H9 (cell line): Measurements from ENCODE around the gene HBP1. TPM values are rescaled to one million over a fixed set of nuclear protein-coding genes. Genes with fewer than 3 reads are reported as not detected.

Experiments
- DNase-seq: peaks from one replicate; pipeline ENCODE4 v3.0.0-alpha.2; 2017
- H2AFZ ChIP-seq: one replicate; pipeline ENCODE4 v1.6.1; 2013; ENCODE audit warnings: mild to moderate bottlenecking, low read length, control low read depth, moderate library complexity
- H2AK5ac ChIP-seq: 2 replicates; pipeline ENCODE4 v1.6.1; 2013; ENCODE audit warnings: low read length, control low read depth, mixed read lengths; ENCODE audit not compliant: insufficient read length
- H2BK120ac ChIP-seq: one replicate; pipeline ENCODE4 v1.6.1; 2013; ENCODE audit warnings: low read depth, mild to moderate bottlenecking, low read length, control low read depth, inconsistent platforms; ENCODE audit not compliant: poor library complexity, severe bottlenecking
- H2BK12ac ChIP-seq: 2 replicates; pipeline ENCODE4 v1.6.1; 2013; ENCODE audit warnings: low read length, control low read depth, mixed read lengths, low read depth; ENCODE audit not compliant: insufficient read length
- H2BK15ac ChIP-seq: 2 replicates; pipeline ENCODE4 v1.6.1; 2013; ENCODE audit warnings: low read depth, low read length, control low read depth
- H2BK20ac ChIP-seq: one replicate; pipeline ENCODE4 v1.6.1; 2013; ENCODE audit warnings: low read depth, mild to moderate bottlenecking, low read length, control low read depth, inconsistent platforms; ENCODE audit not compliant: poor library complexity, severe bottlenecking
- H2BK5ac ChIP-seq: 2 replicates; pipeline ENCODE4 v1.6.1; 2013; ENCODE audit warnings: low read length, control low read depth, mixed read lengths; ENCODE audit not compliant: insufficient read length
- H3K14ac ChIP-seq: 2 replicates; pipeline ENCODE4 v1.6.1; 2013; ENCODE audit warnings: low read length, control low read depth; ENCODE audit not compliant: insufficient read depth
- H3K18ac ChIP-seq: 2 replicates; pipeline ENCODE4 v1.6.1; 2013; ENCODE audit warnings: low read depth, mild to moderate bottlenecking, mixed read lengths, low read length, control low read depth; ENCODE audit not compliant: insufficient read length
- H3K23ac ChIP-seq: 2 replicates; pipeline ENCODE4 v1.6.1; 2013; ENCODE audit warnings: low read length, control low read depth, mixed read lengths, low read depth; ENCODE audit not compliant: insufficient read length
- H3K23me2 ChIP-seq: 2 replicates; pipeline ENCODE4 v1.6.1; 2013; ENCODE audit warnings: low read depth, mild to moderate bottlenecking, mixed read lengths, low read length, control low read depth; ENCODE audit not compliant: insufficient read length, poor library complexity, severe bottlenecking
- H3K27ac ChIP-seq: 2 replicates; pipeline ENCODE4 v1.5.1; 2013; ENCODE audit warnings: low read length, control low read depth, mixed read lengths, low read depth; ENCODE audit not compliant: insufficient read length
- H3K27me3 ChIP-seq: 2 replicates; pipeline ENCODE4 v1.6.1; 2013; ENCODE audit warnings: low read length, control low read depth, inconsistent platforms; ENCODE audit not compliant: insufficient read depth
- H3K4ac ChIP-seq: 2 replicates; pipeline ENCODE4 v1.6.1; 2013; ENCODE audit warnings: low read depth, mild to moderate bottlenecking, control low read depth, inconsistent platforms, low read length, moderate library complexity
- H3K4me1 ChIP-seq: 2 replicates; pipeline ENCODE4 v1.6.1; 2013; ENCODE audit warnings: low read length, control low read depth, inconsistent platforms; ENCODE audit not compliant: insufficient read depth
- H3K4me2 ChIP-seq: 2 replicates; pipeline ENCODE4 v1.6.1; 2013; ENCODE audit warnings: low read length, control low read depth, mixed read lengths; ENCODE audit not compliant: insufficient read length, insufficient read depth
- H3K56ac ChIP-seq: 2 replicates; pipeline ENCODE4 v1.6.1; 2013; ENCODE audit warnings: low read depth, mild to moderate bottlenecking, mixed read lengths, low read length, control low read depth; ENCODE audit not compliant: insufficient read length
- H3K79me1 ChIP-seq: 2 replicates; pipeline ENCODE4 v1.6.1; 2013; ENCODE audit warnings: low read depth, mild to moderate bottlenecking, moderate library complexity, low read length, control low read depth, inconsistent platforms; ENCODE audit not compliant: insufficient read depth, poor library complexity, severe bottlenecking
- H3K79me2 ChIP-seq: 2 replicates; pipeline ENCODE4 v1.6.1; 2013; ENCODE audit warnings: low read length, control low read depth, inconsistent platforms; ENCODE audit not compliant: insufficient read depth
- H3K9ac ChIP-seq: 2 replicates; pipeline ENCODE4 v1.6.1; 2013; ENCODE audit warnings: low read length, control low read depth, mixed read lengths; ENCODE audit not compliant: insufficient read length; ENCODE audit errors: extremely low read depth
- H3K9me3 ChIP-seq: one replicate; pipeline ENCODE4 v1.6.1; 2013; ENCODE audit warnings: low read depth, low read length, inconsistent platforms; ENCODE audit not compliant: control insufficient read depth
- H3T11ph ChIP-seq: one replicate; pipeline ENCODE4 v1.6.1; 2013; ENCODE audit warnings: mild to moderate bottlenecking, low read length, control low read depth, inconsistent platforms
- H4K20me1 ChIP-seq: one replicate; pipeline ENCODE4 v1.6.1; 2013; ENCODE audit not compliant: control insufficient read depth, insufficient read length, insufficient read depth
- H4K5ac ChIP-seq: 2 replicates; pipeline ENCODE4 v1.6.1; 2013; ENCODE audit warnings: low read depth, mild to moderate bottlenecking, mixed read lengths, low read length, control low read depth; ENCODE audit not compliant: insufficient read length
- H4K8ac ChIP-seq: replicated peaks from 2 replicates; pipeline ENCODE4 v1.6.1; 2013; ENCODE audit warnings: low read length, control low read depth, mixed read lengths, low read depth; ENCODE audit not compliant: insufficient read length
- H4K91ac ChIP-seq: 2 replicates; pipeline ENCODE4 v1.6.1; 2013; ENCODE audit warnings: low read depth, mild to moderate bottlenecking, moderate library complexity, mixed read lengths, low read length, control low read depth; ENCODE audit not compliant: insufficient read length
- H3K27ac Mint-ChIP-seq, 3 experiments: 2 replicates in 2 of 3; 3 replicates in 1 of 3; pipeline ENCODE4 v1.8.0; 2020 to 2021; ENCODE audit warnings: mixed read lengths in 3 of 3, mild to moderate bottlenecking in 1 of 3, moderate library complexity in 1 of 3
- H3K27me3 Mint-ChIP-seq: 2 replicates; pipeline ENCODE4 v1.8.0; 2021; ENCODE audit warnings: low read depth, mild to moderate bottlenecking, moderate library complexity, mixed read lengths
- H3K36me3 Mint-ChIP-seq, 3 experiments: 2 replicates in 2 of 3; 3 replicates in 1 of 3; pipeline ENCODE4 v1.8.0; 2020 to 2021; ENCODE audit warnings: low read depth in 3 of 3, mixed read lengths in 3 of 3; ENCODE audit not compliant: insufficient read depth in 1 of 3
- H3K4me1 Mint-ChIP-seq, 2 experiments: 2 replicates each; pipeline ENCODE4 v1.8.0; 2020; ENCODE audit warnings: mixed read lengths in 2 of 2
- H3K4me3 Mint-ChIP-seq, 2 experiments: 2 replicates in 1 of 2; 3 replicates in 1 of 2; pipeline ENCODE4 v1.8.0; 2020 to 2021; ENCODE audit warnings: mild to moderate bottlenecking in 2 of 2, mixed read lengths in 2 of 2, moderate library complexity in 1 of 2
- H3K9me3 Mint-ChIP-seq, 2 experiments: 2 replicates in 1 of 2; 3 replicates in 1 of 2; pipeline ENCODE4 v1.8.0; 2020; ENCODE audit warnings: mild to moderate bottlenecking in 2 of 2, mixed read lengths in 2 of 2, moderate library complexity in 1 of 2
- WGBS: extraction: QIAGEN DNeasy Blood & Tissue Kit; methylation state at CpG from one replicate; pipeline ENCODE4 v1.1.7; 2013; ENCODE audit warnings: missing lambda C conversion rate, low lambda C conversion rate, mixed read lengths; ENCODE audit not compliant: insufficient read length; ENCODE audit errors: extremely low coverage; 5-methylcytosine and 5-hydroxymethylcytosine counted together
- total RNA-seq: library from RNA; stranded (reverse); gene quantifications from 2 replicates; pipeline ENCODE4 v1.2.1, GENCODE V29; 2021
- TF ChIP-seq, protein P1 (sequence below): fragments of 200-600 bp; sonication (generic); conservative IDR thresholded peaks from 3 replicates; pipeline ENCODE4 v1.8.0; 2021; ENCODE audit warnings: antibody characterized with exemption, mild to moderate bottlenecking

Gene HBP1
- total RNA-seq, 1 experiment from 2014 or later = 27.6 TPM

DNA sequence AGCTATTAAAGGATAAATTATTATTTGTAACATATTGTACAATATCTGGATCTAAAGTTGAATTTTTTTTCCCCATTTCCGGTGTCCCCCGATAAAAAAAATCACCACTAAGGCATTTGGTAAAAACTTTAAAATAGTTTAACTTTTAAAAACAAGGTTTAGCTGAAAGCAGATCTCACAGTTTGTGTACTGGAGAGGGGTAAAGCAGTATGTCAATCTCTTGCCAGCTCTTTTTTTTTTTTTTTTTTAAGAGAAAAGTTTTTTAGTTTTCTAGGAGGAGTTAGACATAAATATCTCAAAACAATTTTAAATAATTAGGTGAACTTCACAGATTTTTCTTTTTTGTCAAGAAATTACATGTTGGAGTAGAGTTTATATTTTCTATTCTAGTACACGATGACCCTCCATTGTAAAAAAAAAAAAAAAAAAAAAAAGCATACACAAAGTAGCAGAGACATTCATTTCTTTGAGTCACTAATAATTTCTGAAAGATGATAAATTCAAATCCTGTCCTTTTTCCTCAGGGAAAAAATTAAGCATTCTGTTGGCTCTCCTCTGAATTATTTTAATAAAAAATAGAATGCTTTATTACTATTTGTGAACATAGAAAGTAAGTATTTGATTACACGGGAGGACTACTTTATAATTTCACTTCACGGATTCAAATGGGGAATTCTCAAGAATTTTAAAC lies 1.9 kb upstream of the HBP1 start:
- H3K18ac ChIP-seq = no peak overlapping the region
- H3K14ac ChIP-seq = no peak overlapping the region
- H3K27me3 ChIP-seq = no peaks in the 10 kb centered on the region
- no peak overlapping the region for H3K4me2 ChIP-seq
- H2AK5ac ChIP-seq = no peak overlapping the region
- H3T11ph ChIP-seq = no peak overlapping the region
- TF ChIP-seq, protein P1, sequence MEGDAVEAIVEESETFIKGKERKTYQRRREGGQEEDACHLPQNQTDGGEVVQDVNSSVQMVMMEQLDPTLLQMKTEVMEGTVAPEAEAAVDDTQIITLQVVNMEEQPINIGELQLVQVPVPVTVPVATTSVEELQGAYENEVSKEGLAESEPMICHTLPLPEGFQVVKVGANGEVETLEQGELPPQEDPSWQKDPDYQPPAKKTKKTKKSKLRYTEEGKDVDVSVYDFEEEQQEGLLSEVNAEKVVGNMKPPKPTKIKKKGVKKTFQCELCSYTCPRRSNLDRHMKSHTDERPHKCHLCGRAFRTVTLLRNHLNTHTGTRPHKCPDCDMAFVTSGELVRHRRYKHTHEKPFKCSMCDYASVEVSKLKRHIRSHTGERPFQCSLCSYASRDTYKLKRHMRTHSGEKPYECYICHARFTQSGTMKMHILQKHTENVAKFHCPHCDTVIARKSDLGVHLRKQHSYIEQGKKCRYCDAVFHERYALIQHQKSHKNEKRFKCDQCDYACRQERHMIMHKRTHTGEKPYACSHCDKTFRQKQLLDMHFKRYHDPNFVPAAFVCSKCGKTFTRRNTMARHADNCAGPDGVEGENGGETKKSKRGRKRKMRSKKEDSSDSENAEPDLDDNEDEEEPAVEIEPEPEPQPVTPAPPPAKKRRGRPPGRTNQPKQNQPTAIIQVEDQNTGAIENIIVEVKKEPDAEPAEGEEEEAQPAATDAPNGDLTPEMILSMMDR = no peak
- H3K9me3 Mint-ChIP-seq = peaks cover 0 to 3% of the 10 kb centered on the region in 2 experiments; a peak in 2 of 5 replicates
- no peaks in the 10 kb centered on the region for H3K4me1 ChIP-seq
- H3K23me2 ChIP-seq = peaks cover 5% of the 10 kb centered on the region
- no peak overlapping the region for H2BK12ac ChIP-seq
- no peak overlapping the region for H2AFZ ChIP-seq
- no peaks in the 10 kb centered on the region for H4K20me1 ChIP-seq
- H3K9me3 ChIP-seq = no peaks in the 10 kb centered on the region
- H3K4me1 Mint-ChIP-seq = peaks cover 24 to 27% of the 10 kb centered on the region in 2 experiments
- H3K79me1 ChIP-seq = no peaks in the 10 kb centered on the region
- peak overlapping the region; percentile 99 to 100 (median 100); a peak in 6 of 7 replicates for H3K27ac Mint-ChIP-seq
- H3K79me2 ChIP-seq = peaks cover 3% of the 10 kb centered on the region; the same call in 1 of the 2 replicates
- no peak for DNase-seq
- H3K9ac ChIP-seq = no peak overlapping the region
- H4K91ac ChIP-seq = no peak overlapping the region
- peaks cover 0 to 5% (median 4%) of the 10 kb centered on the region in 3 experiments; a peak in 2 of 7 replicates for H3K36me3 Mint-ChIP-seq
- H2BK20ac ChIP-seq = no peak overlapping the region
- H4K8ac ChIP-seq = no peak overlapping the region
- H2BK5ac ChIP-seq = no peak overlapping the region
- H3K56ac ChIP-seq = no peak overlapping the region
- no CpG with 5 or more reads among the region's 5 CpGs for WGBS
- no peak overlapping the region for H4K5ac ChIP-seq
- no peak overlapping the region for H2BK120ac ChIP-seq
- H3K27ac ChIP-seq = no peak overlapping the region
- no peak overlapping the region for H3K4ac ChIP-seq
- peak overlapping the region; percentile 95 to 96 for H3K4me3 Mint-ChIP-seq
- H3K23ac ChIP-seq = no peak overlapping the region
- no peaks in the 10 kb centered on the region; the same call in 1 of the 2 replicates for H3K27me3 Mint-ChIP-seq
- H2BK15ac ChIP-seq = no peak overlapping the region
